Myometrial cell (primary cell): ENCODE measurements around the gene MC2R. TPM values are rescaled to one million over a fixed set of nuclear protein-coding genes. Genes with fewer than 3 reads are reported as not detected.

Source experiments
- total RNA-seq: library from RNA; depleted of rRNA; stranded (reverse); fragments of >200 nt; gene quantifications from 2 replicates; pipeline ENCODE4 v1.2.3, GENCODE V29; 2015

The MC2R gene
- not detected in 2 replicates for total RNA-seq

GRCh38 chr18:13915391-13915790 lies at the start of gene MC2R:
Gene MC2R, minus strand, starts transcription at chr18:13915536. Its CDS starts 30,018 bp downstream, at chr18:13885518.

Other genes starting within 250 kb of the MC2R start
- 5.2 and 12.2 TPM in 2 replicates for gene FAM210A, start 189.0 kb downstream of the MC2R start, total RNA-seq
- gene RNMT, start 188.9 kb downstream of the MC2R start, total RNA-seq: 12.8 and 13.0 TPM in 2 replicates
- gene MC5R, start 91.4 kb downstream of the MC2R start, total RNA-seq: not detected in 2 replicates
- gene ZNF519, start 216.9 kb upstream of the MC2R start, total RNA-seq: 0.29 and 1.8 TPM in 2 replicates